Neural cell (in vitro differentiated cells): ENCODE data around the gene NCR2. TPM values are rescaled to one million over a fixed set of nuclear protein-coding genes. Genes with fewer than 3 reads are reported as not detected.

Experiments
- H2AFZ ChIP-seq: fragments of 200-600, 300-800 bp; sonication (generic), shearing (Covaris generic); 2 replicates; pipeline ENCODE4 v1.6.0; 2014; ENCODE audit warnings: low read depth, mild to moderate bottlenecking, antibody characterized with exemption, low read length, moderate library complexity
- H3F3A ChIP-seq: fragments of 200-600 bp; shearing (Covaris generic); 2 replicates; pipeline ENCODE4 v1.6.1; 2016; ENCODE audit warnings: mild to moderate bottlenecking, moderate library complexity, mixed read lengths, antibody characterized with exemption, low read length; ENCODE audit not compliant: insufficient read depth, poor library complexity, severe bottlenecking
- H3K27ac ChIP-seq: fragments of 200-600, 300-800 bp; sonication (generic), shearing (Covaris generic); 2 replicates; pipeline ENCODE4 v1.5.1; 2014; ENCODE audit warnings: mild to moderate bottlenecking, low read length, moderate library complexity
- H3K27me3 ChIP-seq: fragments of 300-800, 200-600 bp; sonication (generic), shearing (Covaris generic); 2 replicates; pipeline ENCODE4 v1.6.0; 2014; ENCODE audit warnings: mild to moderate bottlenecking, low read depth, low read length, moderate library complexity; ENCODE audit not compliant: insufficient read depth
- H3K36me3 ChIP-seq: fragments of 300-800, 200-600 bp; sonication (generic), shearing (Covaris generic); 2 replicates; pipeline ENCODE4 v1.5.1; 2014; ENCODE audit warnings: mild to moderate bottlenecking, antibody characterized with exemption, low read length, moderate library complexity; ENCODE audit not compliant: insufficient read depth
- H3K4me2 ChIP-seq: fragments of 300-800, 200-600 bp; sonication (generic), shearing (Covaris generic); 2 replicates; pipeline ENCODE4 v1.6.0; 2014; ENCODE audit warnings: mild to moderate bottlenecking, low read length
- H3K4me3 ChIP-seq: fragments of 300-800, 200-600 bp; sonication (generic), shearing (Covaris generic); 2 replicates; pipeline ENCODE4 v1.5.1; 2014; ENCODE audit warnings: mild to moderate bottlenecking, low read length, moderate library complexity
- H3K79me2 ChIP-seq: fragments of 200-600 bp; shearing (Covaris generic); replicated peaks from 2 replicates; pipeline ENCODE4 v1.6.0; 2014; ENCODE audit warnings: mild to moderate bottlenecking, low read length, moderate library complexity; ENCODE audit not compliant: insufficient read depth
- H3K9ac ChIP-seq: fragments of 300-800, 200-600 bp; sonication (generic), shearing (Covaris generic); 2 replicates; pipeline ENCODE4 v1.6.1; 2016; ENCODE audit warnings: mild to moderate bottlenecking, low read length, mixed read lengths
- H3K9me2 ChIP-seq: fragments of 200-600 bp; shearing (Covaris generic); 2 replicates; pipeline ENCODE4 v1.6.1; 2016; ENCODE audit warnings: mild to moderate bottlenecking, low read length, mixed read lengths; ENCODE audit not compliant: insufficient read depth
- H3K9me3 ChIP-seq: fragments of 200-600, 300-800 bp; sonication (generic), shearing (Covaris generic); 2 replicates; pipeline ENCODE4 v1.6.1; 2016; ENCODE audit warnings: mild to moderate bottlenecking, mixed run types, low read length, moderate library complexity, mixed read lengths
- H4K20me1 ChIP-seq: fragments of 200-600 bp; shearing (Covaris generic); 2 replicates; pipeline ENCODE4 v1.6.1; 2016; ENCODE audit warnings: mild to moderate bottlenecking, mixed run types; ENCODE audit not compliant: insufficient read depth
- CTCF ChIP-seq: fragments of 450-650 bp; IDR thresholded peaks from 2 replicates; pipeline ENCODE4 v1.5.1; 2014; ENCODE audit warnings: antibody characterized with exemption, mild to moderate bottlenecking, moderate library complexity; ENCODE audit not compliant: poor library complexity, severe bottlenecking
- EP300 ChIP-seq: fragments of 450-650 bp; conservative IDR thresholded peaks from 2 replicates; pipeline ENCODE4 v1.6.1; 2014; ENCODE audit warnings: antibody characterized with exemption, mild to moderate bottlenecking, moderate library complexity; ENCODE audit not compliant: poor library complexity, severe bottlenecking
- EZH2 ChIP-seq: fragments of 200-600, 300-800 bp; shearing (Covaris generic), sonication (generic); IDR thresholded peaks from 2 replicates; pipeline ENCODE4 v1.6.1; 2014; ENCODE audit warnings: antibody characterized with exemption, low read length, borderline replicate concordance, mild to moderate bottlenecking; ENCODE audit not compliant: insufficient read depth, poor library complexity, severe bottlenecking
- MXI1 ChIP-seq: fragments of 450-650 bp; conservative IDR thresholded peaks from 2 replicates; pipeline ENCODE4 v1.6.1; 2014; ENCODE audit warnings: antibody characterized with exemption, mild to moderate bottlenecking; ENCODE audit not compliant: poor library complexity, severe bottlenecking
- POLR2AphosphoS5 ChIP-seq: IDR thresholded peaks from 2 replicates; pipeline ENCODE4 v1.6.1; 2012
- RAD21 ChIP-seq: fragments of 450-650 bp; conservative IDR thresholded peaks from 2 replicates; pipeline ENCODE4 v1.6.1; 2014; ENCODE audit warnings: antibody characterized with exemption, mild to moderate bottlenecking, moderate library complexity
- REST ChIP-seq: IDR thresholded peaks from 2 replicates; pipeline ENCODE4 v1.6.1; 2012; ENCODE audit warnings: borderline replicate concordance
- SMC3 ChIP-seq: fragments of 450-650 bp; conservative IDR thresholded peaks from 2 replicates; pipeline ENCODE4 v1.6.1; 2014; ENCODE audit warnings: antibody characterized with exemption, mild to moderate bottlenecking, moderate library complexity; ENCODE audit not compliant: poor library complexity
- TAF1 ChIP-seq: IDR thresholded peaks from 2 replicates; pipeline ENCODE4 v1.6.1; 2012; ENCODE audit warnings: low read depth
- polyA plus RNA-seq: library from polyadenylated mRNA; depleted of rRNA; stranded (reverse); fragments of >200 nt; gene quantifications from 2 replicates; pipeline ENCODE4 v1.2.3, GENCODE V29; 2014

NCR2 gene
- polyA plus RNA-seq, 1 donor from 2014 or later: not detected

GRCh38 chr6:41370488-41371111, 35.2 kb downstream of the NCR2 start:
- H3K27me3 ChIP-seq: peaks cover 72% of the 10 kb centered on the region
- H3F3A ChIP-seq: peaks cover 8% of the 10 kb centered on the region
- no peak for TF ChIP-seq REST
- no peak for TF ChIP-seq MXI1
- no peak for TF ChIP-seq CTCF
- no peak for TF ChIP-seq TAF1
- TF ChIP-seq SMC3: no peak
- TF ChIP-seq RAD21: no peak
- no peak for TF ChIP-seq EZH2
- no peak for TF ChIP-seq POLR2AphosphoS5
- no peak for TF ChIP-seq EP300
- H3K4me2 ChIP-seq: peak overlapping the region; percentile 36
- peak overlapping the region; percentile 79 for H3K9ac ChIP-seq
- H3K4me3 ChIP-seq: peak overlapping the region; percentile 71
- H2AFZ ChIP-seq: no peak overlapping the region
- no peaks in the 10 kb centered on the region for H4K20me1 ChIP-seq
- peaks cover 10% of the 10 kb centered on the region for H3K79me2 ChIP-seq
- H3K9me2 ChIP-seq: no peaks in the 10 kb centered on the region
- no peaks in the 10 kb centered on the region for H3K9me3 ChIP-seq
- no peaks in the 10 kb centered on the region for H3K36me3 ChIP-seq
- H3K27ac ChIP-seq: peak overlapping the region; percentile 96

GRCh38 chr6:41371461-41371991, 36.1 kb downstream of the NCR2 start:
- no peaks in the 10 kb centered on the region for H3K36me3 ChIP-seq
- peak overlapping the region; percentile 79 for H3K9ac ChIP-seq
- H3K9me3 ChIP-seq: no peaks in the 10 kb centered on the region
- H4K20me1 ChIP-seq: no peaks in the 10 kb centered on the region
- no peak overlapping the region for H2AFZ ChIP-seq
- H3K27me3 ChIP-seq: peaks cover 73% of the 10 kb centered on the region
- H3K4me3 ChIP-seq: peak overlapping the region; percentile 71
- peaks cover 10% of the 10 kb centered on the region for H3K79me2 ChIP-seq
- peaks cover 8% of the 10 kb centered on the region for H3F3A ChIP-seq
- peak overlapping the region; percentile 77 for H3K4me2 ChIP-seq
- TF ChIP-seq MXI1 (peak; percentile 38), REST (no peak), TAF1 (peak; percentile 36), POLR2AphosphoS5 (no peak), EP300 (no peak), SMC3 (peak; percentile 68), EZH2 (no peak), RAD21 (no peak), CTCF (peak; percentile 61)
- H3K9me2 ChIP-seq: no peaks in the 10 kb centered on the region
- peak overlapping the region; percentile 96 for H3K27ac ChIP-seq
